GM18858 (cell line): Measurements from ENCODE around the gene ZNF385D.
"Not testable (repeated sequence)": the region's sequence is repeated elsewhere in the genome, so short reads cannot be mapped to it uniquely, and the experiment has no call there.

ENCODE experiments used
- ATAC-seq: cut with Tn5 transposase; IDR thresholded peaks from one replicate; pipeline ENCODE4 v1.9.1; 2021; ENCODE audit not compliant: unreplicated experiment

ZNF385D gene

DNA sequence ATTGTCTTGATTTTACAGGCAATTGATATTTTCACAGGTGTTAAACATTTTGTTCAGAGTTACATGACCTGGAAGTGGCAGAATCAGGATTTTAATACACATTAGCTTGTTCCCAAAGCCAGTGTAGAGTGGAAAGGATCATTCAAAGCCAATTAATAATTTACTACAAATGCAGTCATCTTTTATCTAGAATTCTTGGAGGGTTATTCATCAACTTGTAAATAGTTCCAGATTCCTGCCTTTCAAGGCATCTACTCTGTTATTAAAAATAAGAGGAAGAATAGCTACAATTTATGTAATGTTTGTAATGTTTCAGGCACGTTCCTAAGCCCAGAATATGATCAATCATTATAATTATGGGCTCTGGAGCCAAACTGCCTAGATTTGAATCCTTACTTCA, 358.5 kb downstream of the ZNF385D start:
- ATAC-seq, result no peak

- no peak for ATAC-seq
Measured at GRCh38 chr3:21390856-21391255, 360.2 kb downstream of the ZNF385D start.

- ATAC-seq, result no peak
Measured at GRCh38 chr3:21390136-21390535, 360.9 kb downstream of the ZNF385D start.

DNA sequence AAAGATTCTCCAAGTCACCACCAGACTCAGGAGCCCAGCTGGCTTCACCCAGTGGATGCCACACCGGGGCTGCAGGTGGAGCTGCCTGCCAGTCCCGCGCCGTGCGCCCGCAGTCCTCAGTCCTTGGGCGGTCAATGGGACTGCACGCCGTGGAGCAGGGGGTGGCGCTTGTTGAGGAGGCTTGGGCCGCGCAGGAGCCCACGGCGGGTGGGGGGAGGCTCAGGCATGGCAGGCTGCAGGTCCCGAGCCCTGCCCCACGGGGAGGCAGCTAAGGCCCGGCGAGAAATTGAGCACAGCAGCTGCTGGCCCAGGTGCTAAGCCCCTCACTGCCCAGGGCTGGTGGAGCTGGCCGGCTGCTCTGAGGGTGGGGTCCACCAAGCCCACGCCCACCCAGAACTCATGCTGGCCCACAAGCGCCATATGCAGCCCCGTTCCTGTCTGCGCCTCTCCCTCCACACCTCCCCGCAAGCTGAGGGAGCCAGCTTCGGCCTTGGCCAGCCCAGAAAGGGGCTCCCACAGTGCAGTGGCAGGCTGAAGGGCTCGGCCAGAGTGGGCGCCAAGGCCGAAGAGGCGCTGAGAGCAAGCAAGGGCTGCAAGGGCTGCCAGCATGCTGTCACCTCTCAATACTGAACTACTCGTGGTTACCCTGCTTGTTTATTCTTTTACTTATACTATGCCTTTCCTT, 363.7 kb downstream of the ZNF385D start:
- ATAC-seq, result not testable (repeated sequence)

DNA sequence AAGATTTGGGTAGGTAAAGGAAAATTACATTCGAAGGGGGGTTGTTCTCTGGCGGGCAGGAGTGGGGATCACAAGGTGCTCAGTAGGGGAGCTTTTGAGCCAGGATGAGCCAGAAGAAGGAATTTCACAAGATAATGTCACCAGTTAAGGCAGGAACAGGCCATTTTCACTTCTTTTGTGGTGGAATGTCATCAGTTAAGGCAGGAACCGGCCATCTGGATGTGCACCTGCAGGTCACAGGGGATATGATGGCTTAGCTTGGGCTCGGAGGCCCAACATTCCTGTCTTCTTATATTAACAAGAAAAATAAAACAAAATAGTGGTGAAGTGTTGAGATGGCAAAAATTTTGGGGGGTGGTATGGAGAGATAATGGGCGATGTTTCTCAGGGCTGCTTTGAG, 373.0 kb downstream of the ZNF385D start:
- not testable (repeated sequence) for ATAC-seq

- ATAC-seq, result no peak
Measured at GRCh38 chr3:21377071-21377769, 373.8 kb downstream of the ZNF385D start.

- ATAC-seq, result no peak
Measured at GRCh38 chr3:21372316-21372715, 378.7 kb downstream of the ZNF385D start.
